HG03159 (cell line): ENCODE results near the gene CLRN1.

Experiments
- ATAC-seq: cut with Tn5 transposase; IDR thresholded peaks from one replicate; pipeline ENCODE4 v1.9.1; 2021; ENCODE audit warnings: mild to moderate bottlenecking, moderate library complexity; ENCODE audit not compliant: unreplicated experiment

CLRN1 gene

DNA sequence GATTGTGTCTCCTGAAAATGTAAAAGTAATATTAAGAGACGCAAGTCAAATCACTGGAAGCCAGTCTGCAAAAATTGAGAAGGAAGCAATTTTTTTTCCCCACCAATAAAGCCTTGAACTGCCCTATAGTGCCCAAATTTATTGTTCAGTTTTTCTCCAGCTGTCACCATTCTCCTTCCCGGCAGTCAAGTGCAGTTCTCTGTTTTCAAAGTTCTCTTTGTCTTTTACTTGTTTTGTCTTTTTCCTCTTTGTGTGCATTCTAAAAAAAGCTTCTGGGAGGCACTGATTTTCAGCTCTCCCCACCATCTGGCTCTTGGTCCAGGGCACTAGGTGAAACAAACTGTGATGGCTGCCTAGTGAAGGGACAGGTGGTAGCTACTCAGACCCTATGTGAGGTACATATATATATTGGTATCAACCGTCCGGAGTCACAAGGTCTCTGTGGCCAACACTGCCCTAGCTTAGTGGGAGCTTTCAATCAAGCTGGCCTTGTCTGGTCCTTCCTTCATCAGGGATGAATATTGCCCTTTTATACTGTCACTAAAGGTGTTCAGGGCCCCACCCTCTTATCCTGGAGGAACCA, 6.1 kb upstream of the CLRN1 start:
- no peak for ATAC-seq

DNA sequence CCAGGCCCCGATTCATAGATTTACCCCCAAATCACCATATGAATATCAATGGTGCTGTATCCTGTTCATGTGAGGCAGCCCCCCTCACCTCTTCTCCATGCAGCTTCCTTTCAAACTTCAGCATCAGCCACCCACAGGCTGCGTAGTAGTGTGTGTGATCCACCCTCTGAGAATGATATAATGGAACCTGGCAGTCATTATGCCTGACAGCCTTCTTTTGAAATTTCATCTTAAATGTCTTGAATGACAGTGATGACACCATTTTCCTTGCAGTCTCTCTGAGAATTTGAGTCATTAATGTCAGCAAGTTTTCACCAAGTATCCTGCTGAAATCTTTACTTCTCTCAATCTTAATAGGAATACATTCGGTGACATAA, 3.5 kb upstream of the CLRN1 start:
- ATAC-seq = no peak

DNA sequence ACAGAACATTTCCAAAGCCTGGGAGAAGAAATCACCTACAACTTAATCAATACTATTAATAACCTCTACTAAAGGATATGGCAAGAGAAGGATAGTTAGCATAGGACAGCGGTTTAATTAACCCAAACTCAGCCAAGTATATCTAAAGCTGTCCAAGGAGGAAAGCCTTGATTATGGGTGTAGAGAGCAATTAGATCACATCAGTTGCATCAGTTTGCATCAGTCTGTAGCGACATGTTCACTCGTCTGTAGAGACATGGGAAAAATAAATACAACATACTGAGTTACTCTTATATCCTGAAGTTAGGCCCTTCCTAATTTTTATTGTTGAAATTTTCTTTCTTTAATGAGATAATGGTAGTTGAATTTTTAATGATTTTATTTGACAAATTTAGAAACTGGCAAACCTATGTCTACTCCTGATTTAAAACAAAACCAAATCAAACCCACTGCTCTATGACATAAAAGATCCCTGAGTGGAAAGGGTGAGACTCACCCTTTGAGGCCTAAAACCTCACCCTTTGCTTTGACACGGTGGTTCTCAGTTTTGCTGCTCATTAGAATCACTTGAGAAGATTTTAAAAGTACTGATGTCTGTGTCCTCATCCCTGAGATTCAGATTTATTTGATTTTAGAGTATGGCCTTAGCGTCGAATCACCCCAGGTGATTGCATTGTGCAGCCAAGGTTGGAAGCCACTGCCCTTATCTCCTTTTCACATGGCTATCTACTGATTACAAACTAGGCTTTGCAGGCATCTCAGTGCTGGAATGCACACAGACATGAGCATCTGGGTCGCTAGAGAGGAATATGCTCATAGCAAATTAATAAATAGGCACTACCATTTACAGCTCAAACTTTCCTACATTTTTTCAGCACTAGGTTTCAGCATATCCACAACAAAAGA, 2.8 kb upstream of the CLRN1 start:
- ATAC-seq = no peak

DNA sequence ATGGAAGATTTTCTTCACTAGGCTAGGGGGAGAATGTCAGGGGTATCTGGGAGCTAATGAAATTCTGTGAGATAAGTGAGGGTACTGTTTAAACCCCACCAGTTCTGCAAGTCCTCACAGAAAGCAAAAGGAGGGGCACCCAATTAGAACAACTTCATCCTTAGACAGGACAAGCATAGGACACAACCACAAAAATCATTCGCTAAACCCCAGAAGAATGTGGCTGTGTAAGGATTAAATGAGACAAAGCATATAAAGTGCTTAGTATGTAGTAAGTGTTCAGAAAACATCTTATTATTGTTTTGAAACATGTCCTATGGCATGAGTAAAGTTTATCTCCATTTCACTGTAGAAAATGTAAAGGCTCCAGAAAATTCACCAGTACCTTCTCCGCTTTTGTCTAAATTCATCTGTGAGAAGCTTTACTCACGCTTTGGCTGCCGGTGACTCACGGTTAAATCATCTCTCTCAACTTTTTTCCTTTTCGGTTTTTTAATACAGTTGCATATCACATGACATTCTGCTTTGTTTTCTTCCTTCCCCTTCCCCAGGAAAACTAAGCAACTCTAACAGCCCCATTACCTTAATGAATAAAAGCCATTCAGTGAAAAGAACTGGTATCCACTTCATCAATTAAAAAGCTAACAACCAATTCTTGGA, 1.7 kb downstream of the CLRN1 start:
- ATAC-seq = no peak

DNA sequence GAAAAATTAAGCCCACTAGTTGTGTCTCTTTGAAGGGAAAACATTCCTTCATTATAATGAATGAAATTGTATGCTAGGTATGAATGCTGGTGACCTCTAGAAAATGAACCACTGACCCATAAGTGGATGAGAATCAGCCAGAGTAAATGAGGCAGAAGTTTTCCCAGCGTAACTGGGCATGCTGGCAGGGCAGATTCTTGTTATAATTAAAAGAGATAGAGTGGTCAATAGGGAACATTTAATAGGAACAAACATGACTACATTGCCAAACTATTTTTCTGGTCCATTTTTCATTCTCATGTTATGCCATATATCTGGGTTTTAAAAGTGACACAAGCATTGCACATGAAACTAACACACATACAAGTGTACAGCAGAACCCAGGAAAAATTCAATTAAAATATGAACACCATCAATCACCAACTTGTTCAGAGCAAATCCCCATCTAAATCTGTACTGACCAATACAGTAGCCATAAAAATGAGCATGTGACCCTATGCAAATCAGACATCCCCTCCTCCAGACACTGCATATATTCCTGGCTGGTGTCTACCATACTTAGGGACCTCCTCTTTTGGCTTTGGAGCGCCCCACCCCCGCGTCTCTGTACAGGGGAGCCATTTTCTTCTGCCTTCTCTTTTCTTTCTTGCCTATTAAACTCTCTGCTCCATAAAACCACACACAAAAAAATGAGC, 4.0 kb downstream of the CLRN1 start:
- no peak for ATAC-seq

DNA sequence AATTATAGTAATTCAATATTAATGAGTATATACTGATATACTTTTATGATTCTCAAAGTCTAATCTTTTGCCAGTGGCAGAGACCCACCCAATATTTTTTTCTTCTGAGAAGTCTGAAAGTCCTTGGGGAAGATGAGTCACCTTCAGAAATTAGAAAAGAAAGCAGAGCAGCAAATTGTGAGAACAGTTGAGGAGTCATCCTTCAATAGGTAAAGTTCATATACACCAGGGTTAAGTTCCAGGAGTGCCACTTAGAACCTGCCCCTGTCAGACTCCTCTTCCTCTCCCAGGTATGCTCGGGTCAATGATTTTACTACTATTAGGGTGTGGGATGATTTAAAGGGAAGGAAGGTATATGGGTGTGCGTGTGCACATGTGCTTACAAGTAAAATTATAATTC, 7.1 kb downstream of the CLRN1 start:
- no peak for ATAC-seq

DNA sequence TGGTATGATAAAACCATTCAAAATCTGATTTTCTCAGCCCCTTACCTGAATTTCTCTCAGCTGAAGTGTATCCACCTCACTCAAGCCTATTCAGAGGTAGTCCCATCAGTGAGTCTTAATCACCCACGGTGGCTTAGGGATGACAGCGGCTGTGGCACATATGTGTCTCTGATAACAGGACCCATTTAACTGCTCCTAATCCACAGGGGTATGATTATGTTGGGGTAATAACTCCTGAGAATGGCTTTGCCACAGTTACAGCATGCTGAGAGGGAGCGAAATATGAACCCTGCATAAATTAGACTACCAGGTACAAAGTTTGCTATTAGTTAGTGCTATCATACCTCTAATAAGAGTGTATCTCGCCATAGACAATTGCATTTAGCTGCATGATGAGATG, 10.6 kb downstream of the CLRN1 start:
- no peak for ATAC-seq

DNA sequence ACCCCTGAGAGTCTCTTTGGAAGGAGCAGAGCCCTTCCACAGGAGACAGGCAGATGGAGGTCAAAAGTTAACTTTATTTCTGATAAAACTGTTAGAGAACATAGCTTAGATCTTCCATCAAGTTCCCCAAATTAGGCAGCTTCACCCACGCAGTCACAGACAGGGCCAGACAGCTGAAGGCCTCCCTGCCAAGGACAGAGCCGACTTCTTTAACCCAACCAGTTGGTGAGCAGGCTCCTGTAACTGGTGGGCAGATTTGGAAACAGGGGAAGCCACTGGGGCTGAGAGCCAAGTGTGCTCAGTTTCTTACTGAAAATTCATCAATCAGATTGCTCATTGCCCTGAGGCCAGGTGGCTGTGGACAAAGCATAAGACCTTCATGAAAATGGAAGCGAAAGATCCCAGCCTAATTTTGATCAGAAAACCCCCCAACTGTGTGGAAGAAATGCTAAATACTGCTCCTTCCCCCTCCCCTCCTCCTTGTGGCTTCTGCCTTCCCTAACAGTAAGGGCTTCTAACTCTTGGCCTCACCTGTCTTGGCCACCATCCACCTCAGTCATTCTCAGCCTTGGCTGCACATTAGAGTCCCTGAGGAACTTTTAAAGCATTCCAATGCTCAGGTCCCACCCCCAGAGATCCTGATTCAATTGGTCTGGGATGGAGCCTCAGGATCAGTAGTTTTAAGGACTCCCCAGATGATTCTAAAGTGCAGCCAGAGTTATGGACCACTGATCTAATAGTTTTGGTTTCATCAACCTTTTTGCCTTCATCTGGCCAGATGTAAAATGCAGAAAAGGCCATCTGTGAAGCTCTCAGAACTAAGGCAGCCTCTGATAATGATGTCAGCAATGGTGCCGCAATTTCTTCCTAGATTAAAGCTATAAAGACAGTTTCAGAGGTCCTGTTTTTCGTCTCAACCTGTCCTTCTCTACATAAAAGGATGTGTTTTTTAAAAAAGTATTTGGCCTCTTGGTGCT, 11.5 kb downstream of the CLRN1 start:
- ATAC-seq = no peak

DNA sequence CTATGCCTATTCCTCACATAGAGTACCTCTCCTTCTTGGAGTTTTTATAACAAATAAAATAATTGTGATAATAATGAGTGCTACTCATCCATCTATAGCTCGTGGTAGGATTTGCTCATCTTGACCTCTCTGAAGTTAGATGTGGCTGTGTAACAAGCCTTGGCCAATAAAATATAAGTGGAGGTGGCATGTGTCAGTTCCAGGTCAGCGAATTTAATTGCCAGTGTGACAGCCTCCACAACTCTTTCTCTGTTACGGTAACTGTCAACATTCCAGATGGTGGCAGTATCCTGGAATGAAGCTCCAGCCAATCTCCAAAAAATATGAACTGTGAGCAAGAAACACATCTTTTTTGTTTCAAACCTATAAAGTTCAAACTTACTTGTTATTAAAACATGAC, 13.8 kb downstream of the CLRN1 start:
- no peak for ATAC-seq

DNA sequence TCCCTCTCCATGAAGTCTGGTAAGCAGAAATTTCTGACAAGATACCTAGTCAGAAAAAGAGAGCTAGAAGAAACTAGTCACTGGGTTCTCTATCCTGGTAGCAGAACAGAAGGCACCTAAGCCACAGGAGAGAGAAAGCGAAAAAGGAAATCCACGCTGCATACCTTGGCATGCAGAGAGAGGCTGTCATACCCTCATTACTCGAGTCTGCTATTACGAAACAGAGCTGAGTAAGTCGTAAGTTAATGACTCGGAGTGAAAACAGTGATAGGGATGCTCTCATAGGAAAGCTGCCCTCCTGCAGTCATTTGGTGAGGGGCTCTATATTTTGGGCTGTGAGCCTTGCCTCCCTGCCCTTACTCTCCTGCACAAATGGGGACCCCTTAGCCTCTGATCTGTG, 16.2 kb downstream of the CLRN1 start:
- ATAC-seq = no peak

DNA sequence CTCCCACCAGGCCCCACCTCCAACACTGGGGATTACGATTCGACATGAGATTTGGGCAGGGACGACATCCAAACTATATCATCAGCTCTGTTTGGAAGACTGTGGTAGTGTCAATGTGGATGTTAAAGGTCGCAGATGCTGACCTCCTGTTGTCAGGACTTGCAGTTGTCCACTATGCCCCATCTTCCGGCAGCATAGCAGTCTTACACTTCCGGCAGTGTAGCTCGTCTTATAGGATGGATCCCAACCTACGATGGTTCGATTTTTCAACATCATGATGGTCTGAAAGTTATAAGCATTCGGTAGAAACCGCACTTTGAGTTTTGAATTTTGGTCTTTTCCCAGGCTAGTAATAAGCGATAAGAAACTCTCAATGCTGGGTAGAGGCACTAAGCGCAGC, 20.6 kb downstream of the CLRN1 start:
- ATAC-seq = no peak

DNA sequence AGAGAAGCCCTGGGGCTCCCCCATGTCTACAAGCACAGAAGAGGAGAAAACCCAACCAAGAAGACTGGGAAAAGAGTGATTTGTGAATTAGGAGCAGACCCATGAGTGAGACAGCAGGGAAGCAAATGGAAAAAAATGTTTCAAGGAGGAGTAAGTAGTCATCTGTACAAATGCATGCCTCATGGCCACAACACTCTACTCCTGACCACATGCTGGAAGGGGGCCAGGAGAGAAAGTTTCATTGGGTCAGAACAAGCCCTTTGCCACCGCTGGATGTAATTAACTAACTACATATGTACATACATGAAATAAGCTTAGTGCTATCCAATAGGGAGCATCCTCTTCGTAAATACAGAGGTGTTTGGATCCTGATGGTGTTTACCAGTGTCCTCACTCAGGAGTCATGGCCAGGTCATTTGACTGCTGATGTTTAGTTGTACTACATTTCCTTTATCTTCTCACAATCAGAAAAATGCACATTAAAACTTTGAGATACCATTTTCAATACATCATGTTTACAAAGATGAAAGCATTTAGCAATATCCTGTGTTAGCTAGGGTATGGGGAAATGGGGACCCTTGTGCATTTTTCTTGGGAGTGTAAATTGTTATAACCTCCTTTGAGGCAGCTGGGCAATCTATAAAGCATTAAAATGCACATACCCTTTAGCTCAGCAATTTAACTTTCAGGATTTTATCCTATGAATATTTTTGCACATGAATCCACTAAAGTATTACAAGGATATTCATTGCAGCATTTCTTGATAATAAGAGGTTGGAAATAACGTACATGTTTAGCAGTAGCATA, 27.1 kb downstream of the CLRN1 start:
- ATAC-seq = no peak

DNA sequence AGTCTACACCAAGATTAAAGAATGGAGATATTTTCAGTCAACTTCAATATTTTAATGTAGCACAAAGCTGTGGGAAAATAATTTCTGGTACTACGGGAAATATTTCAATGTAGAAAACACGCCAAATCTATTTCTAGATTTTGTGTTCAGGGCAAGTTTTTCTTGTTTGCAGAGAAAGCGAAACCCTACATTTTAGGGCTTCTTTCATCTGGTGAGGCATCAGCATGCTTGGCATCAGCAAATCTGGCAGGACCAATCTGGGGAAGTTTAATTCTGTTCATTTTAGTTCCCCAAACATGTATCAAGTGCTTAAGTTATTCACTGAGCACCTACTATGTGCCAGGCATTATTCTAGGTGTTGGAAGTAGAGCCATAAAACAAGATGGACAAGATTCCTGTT, 30.3 kb downstream of the CLRN1 start:
- no peak for ATAC-seq

DNA sequence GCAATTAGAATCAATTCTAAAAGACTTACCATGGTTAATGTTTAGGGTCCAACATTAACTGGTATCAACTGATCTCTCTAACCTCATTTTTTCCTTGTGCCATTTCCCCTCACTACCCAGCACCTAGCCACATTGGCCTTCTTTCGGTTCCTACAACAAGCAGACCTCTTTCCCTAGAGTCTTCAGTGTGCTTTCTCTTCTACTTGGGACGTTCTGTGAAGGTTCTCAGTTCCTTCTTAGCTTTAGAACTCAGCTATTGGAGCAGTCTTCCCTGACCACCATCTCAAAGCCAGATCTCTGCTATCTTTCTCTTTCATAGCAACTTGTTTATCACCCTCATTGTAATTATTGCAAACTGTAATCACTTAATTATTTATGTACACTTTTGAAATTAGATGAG, 35.8 kb downstream of the CLRN1 start:
- ATAC-seq = peak; percentile 89

DNA sequence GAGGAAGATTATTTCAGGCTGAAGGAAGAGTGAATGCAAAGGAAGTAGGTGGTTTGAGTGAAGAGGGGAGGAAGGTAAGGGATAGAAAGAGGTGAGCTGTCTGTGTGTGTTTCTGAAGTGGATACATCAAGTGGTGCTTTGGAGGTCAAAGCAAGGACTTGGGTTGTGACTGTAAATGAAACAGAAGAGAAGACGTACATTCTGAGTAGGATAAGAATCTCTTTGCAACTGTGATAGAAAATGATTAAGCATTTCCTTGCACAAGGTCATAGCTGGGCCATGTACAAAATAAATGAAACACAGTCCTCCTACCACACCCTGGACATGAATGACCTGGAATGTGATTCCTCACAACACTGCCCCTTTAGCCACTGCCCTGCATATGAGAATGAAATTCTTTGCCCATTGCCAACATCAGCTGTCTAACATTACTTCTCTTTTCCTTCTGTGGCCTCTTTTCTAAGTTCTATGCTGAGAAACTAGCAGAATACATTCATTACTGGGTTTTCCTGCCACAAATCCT, 39.0 kb downstream of the CLRN1 start:
- no peak for ATAC-seq

DNA sequence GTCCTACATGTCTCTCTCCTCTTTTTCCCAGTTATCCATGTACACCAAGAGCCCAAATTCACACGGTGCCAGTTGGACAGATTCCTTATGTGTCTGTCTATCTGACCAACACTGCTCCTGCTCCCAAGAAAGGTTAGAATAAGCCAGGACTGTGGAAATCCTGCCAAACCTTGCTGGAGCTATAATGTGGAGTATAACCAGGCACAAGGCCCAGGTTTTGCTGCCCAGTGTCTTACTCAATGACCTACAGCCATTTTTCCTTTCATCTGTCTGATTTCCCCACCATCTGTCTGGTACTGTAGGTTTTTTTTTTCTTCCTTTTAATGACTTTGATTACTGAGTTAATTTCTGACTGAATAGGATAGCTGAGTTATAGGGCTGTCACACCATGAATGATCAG, 40.8 kb downstream of the CLRN1 start:
- no peak for ATAC-seq

DNA sequence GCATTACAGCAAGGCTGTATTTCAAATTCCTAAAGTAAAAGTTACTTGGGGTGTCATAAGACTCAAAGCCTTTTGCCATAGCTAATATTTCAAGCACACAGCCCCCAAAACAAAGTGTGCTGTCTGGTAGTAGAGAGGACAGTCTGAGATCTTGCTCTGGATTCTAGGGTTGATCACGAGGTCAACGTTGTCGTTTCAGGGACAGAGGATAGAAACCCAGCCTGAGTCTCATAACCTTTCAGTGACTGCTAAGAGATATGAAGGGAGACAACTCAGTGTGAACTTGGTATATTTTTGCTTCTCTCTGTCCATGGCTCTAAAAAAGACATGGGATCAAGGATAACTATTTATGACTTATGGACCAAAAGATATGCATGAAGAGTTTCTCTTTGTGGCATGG, 41.7 kb downstream of the CLRN1 start:
- ATAC-seq = no peak

DNA sequence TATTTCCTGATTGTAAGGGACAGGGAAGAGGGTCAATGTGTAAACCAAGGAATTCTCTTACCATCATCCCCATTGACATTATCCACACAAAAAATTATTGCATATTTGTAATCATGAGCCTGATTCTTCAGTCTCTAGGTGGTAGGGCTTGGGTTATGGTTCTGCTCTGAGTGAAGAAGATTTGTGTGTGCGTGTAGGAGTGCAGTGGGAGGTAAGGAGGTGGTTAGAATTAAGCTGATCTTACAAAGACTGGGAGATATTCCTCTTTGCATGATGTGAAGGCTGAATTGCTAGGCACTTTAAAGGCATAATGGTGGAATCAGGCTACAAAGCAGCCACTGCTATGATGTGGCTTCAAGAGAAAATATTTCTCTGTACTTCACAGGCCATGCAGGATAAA, 44.3 kb downstream of the CLRN1 start:
- no peak for ATAC-seq

DNA sequence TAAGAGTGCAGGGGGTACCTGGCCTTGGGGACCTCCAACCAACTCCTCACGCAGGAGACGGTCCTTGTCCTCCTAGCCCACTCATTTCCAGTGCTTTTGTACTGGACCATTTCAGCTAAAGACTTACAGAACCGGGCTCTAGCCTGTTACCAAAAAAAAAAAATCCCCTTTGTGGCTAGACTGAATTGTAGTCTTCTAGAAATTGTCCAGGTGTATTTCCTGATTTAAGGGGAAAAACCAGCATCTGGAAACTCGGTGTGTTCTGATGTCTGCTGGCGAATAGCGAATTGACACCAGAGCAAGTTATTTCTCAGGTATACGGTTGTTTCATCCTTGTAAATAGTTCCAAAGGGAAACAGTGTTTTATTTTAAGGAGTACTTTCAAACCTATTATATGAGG, 46.2 kb downstream of the CLRN1 start:
- no peak for ATAC-seq
